Fibroblast of peridontal ligament (primary cell): Measurements from ENCODE around the gene CTU2.

ENCODE experiments used
- DNase-seq: peaks from one replicate; pipeline ENCODE4 v3.0.0-alpha.2; 2010; ENCODE audit errors: extremely low read depth

Gene CTU2

GRCh38 chr16:88760424-88761142, 54.3 kb downstream of the CTU2 start:
- no peak for DNase-seq

GRCh38 chr16:88761143-88761534, 54.8 kb downstream of the CTU2 start:
- DNase-seq, result no peak

GRCh38 chr16:88761830-88762229, 55.5 kb downstream of the CTU2 start:
- DNase-seq, result no peak

DNA sequence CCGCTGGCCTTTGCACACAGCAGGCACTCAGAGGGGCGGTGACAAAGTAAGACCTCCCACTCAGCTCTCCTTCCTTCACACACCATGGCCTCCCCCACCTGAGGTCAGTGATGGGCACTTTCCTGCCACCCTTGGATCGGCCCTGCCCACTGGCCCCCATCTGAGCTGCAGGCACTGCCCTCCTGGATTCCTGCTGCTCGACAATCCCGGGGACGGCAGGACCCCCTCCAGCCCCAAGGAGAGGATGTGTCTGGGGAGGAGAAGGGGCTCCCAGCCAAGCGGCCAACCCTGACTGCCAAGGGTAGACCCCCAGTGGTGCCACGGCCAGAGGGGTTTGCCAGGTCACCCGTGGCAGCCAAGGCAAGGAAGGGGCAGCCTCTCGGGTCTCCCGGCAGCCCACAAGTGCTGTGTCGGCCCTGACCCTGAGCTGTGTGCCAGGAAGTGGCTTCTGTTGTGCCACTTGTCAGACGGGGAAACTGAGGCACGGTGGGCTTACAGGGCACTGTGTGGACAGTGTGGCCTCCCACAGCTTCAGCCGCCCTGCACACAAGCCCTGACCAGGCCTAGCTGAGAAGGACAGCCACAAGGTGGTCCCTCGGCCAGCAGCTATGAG, 56.1 kb downstream of the CTU2 start:
- DNase-seq, result no peak

DNA sequence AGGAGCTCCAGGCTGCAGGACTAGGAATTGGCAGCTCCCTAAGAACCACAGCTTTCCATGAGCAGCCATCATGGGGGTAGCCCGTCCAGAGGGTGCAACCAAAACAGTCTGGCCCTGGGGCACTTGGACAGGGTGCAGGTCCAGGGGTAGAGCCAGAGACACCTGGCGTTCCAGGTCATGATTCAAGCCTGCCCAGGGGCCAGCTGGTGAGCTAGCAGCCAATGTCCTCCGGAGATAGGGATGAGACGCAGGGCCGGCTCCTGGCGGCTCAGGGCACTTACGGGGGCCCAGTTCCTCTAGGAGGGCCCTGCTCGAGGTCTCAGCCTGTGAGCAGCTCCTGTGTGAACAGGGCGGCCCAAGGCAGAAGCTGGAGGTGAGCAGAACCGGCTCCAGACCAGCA, 56.6 kb downstream of the CTU2 start:
- no peak for DNase-seq

GRCh38 chr16:88763502-88764053, 57.3 kb downstream of the CTU2 start:
- no peak for DNase-seq

- no peak for DNase-seq
These were observed 57.8 kb downstream of the CTU2 start for GRCh38 chr16:88764080-88764479.

GRCh38 chr16:88764913-88765349, 58.6 kb downstream of the CTU2 start:
- DNase-seq, result no peak
